Liver (tissue), 9 donors: Measurements from ENCODE around the gene PRR15L. TPM values are rescaled to one million over a fixed set of nuclear protein-coding genes. Genes with fewer than 3 reads are reported as not detected.

Experiments used
- DNase-seq: peaks from one replicate; pipeline ENCODE4 v3.0.0-alpha.2; 2017; ENCODE audit warnings: low spot score
- H3K27ac ChIP-seq, 2 donors: one replicate each; pipeline ENCODE4 v1.7.0; 2013; ENCODE audit warnings: inconsistent platforms in 2 of 2, low read length in 2 of 2, control low read depth in 1 of 2, low read depth in 1 of 2, mild to moderate bottlenecking in 1 of 2
- H3K27me3 ChIP-seq, 4 donors: one replicate each; pipeline versions ENCODE4 v1.6.1 to v1.7.0; 2013; ENCODE audit warnings: low read length in 3 of 4, inconsistent platforms in 1 of 4, mild to moderate bottlenecking in 1 of 4, moderate library complexity in 1 of 4; ENCODE audit not compliant: control insufficient read depth in 4 of 4, insufficient read depth in 4 of 4
- H3K36me3 ChIP-seq, 4 donors: one replicate each; pipeline versions ENCODE4 v1.6.1 to v1.7.0; 2013; ENCODE audit warnings: low read length in 3 of 4, mild to moderate bottlenecking in 3 of 4, low read depth in 1 of 4, moderate library complexity in 1 of 4; ENCODE audit not compliant: control insufficient read depth in 4 of 4, insufficient read depth in 3 of 4
- H3K4me1 ChIP-seq, 4 donors: one replicate each; pipeline versions ENCODE4 v1.6.1 to v1.7.0; 2013; ENCODE audit warnings: low read length in 3 of 4, mild to moderate bottlenecking in 3 of 4, moderate library complexity in 1 of 4; ENCODE audit not compliant: control insufficient read depth in 4 of 4, insufficient read depth in 4 of 4
- H3K4me3 ChIP-seq, 3 donors: one replicate each; pipeline versions ENCODE4 v1.6.1 to v1.7.0; 2013; ENCODE audit warnings: low read length in 3 of 3, control low read depth in 1 of 3, low read depth in 1 of 3, mild to moderate bottlenecking in 1 of 3
- H3K9ac ChIP-seq, 2 donors: one replicate each; pipeline ENCODE4 v1.7.0; 2013; ENCODE audit warnings: low read length in 2 of 2, mild to moderate bottlenecking in 2 of 2, moderate library complexity in 2 of 2, control low read depth in 1 of 2, low read depth in 1 of 2
- H3K9me3 ChIP-seq, 4 donors: one replicate each; pipeline versions ENCODE4 v1.6.1 to v1.7.0; 2013; ENCODE audit warnings: low read length in 3 of 4; ENCODE audit not compliant: control insufficient read depth in 4 of 4
- EGR1 ChIP-seq, 2 donors: IDR thresholded peaks; 2 replicates each; pipeline ENCODE4 v1.6.1; 2016 to 2018; ENCODE audit warnings: antibody characterized with exemption in 2 of 2, low read depth in 2 of 2
- FOXA1 ChIP-seq: IDR thresholded peaks from 2 replicates; pipeline ENCODE4 v1.6.1; 2016; ENCODE audit warnings: antibody characterized with exemption
- FOXA2 ChIP-seq: IDR thresholded peaks from 2 replicates; pipeline ENCODE4 v1.6.1; 2016; ENCODE audit warnings: antibody characterized with exemption
- GABPA ChIP-seq, 2 donors: IDR thresholded peaks in 1 of 2; conservative IDR thresholded peaks in 1 of 2; 2 replicates each; pipeline ENCODE4 v1.6.1; 2016; ENCODE audit warnings: antibody characterized with exemption in 2 of 2, mild to moderate bottlenecking in 1 of 2, moderate library complexity in 1 of 2
- HNF4A ChIP-seq, 2 donors: conservative IDR thresholded peaks; 2 replicates each; pipeline ENCODE4 v1.6.1; 2016; ENCODE audit warnings: antibody characterized with exemption in 2 of 2, mild to moderate bottlenecking in 2 of 2
- HNF4G ChIP-seq: IDR thresholded peaks from 2 replicates; pipeline ENCODE4 v1.6.1; 2016; ENCODE audit warnings: antibody characterized with exemption
- JUND ChIP-seq, 2 donors: IDR thresholded peaks; 2 replicates each; pipeline ENCODE4 v1.6.1; 2016; ENCODE audit warnings: antibody characterized with exemption in 2 of 2
- NR2F2 ChIP-seq: IDR thresholded peaks from 2 replicates; pipeline ENCODE4 v1.6.1; 2016; ENCODE audit warnings: antibody characterized with exemption
- RAD21 ChIP-seq, 2 donors: IDR thresholded peaks; 2 replicates each; pipeline ENCODE4 v1.6.1; 2016; ENCODE audit warnings: antibody characterized with exemption in 2 of 2, mild to moderate bottlenecking in 2 of 2
- RXRA ChIP-seq, 2 donors: IDR thresholded peaks; 2 replicates each; pipeline ENCODE4 v1.6.1; 2017 to 2018; ENCODE audit warnings: antibody characterized with exemption in 2 of 2, mild to moderate bottlenecking in 1 of 2
- SP1 ChIP-seq: IDR thresholded peaks from 2 replicates; pipeline ENCODE4 v1.6.1; 2018; ENCODE audit warnings: antibody characterized with exemption, mild to moderate bottlenecking
- TAF1 ChIP-seq: conservative IDR thresholded peaks from 2 replicates; pipeline ENCODE4 v1.6.1; 2016; ENCODE audit warnings: antibody characterized with exemption, mild to moderate bottlenecking
- YY1 ChIP-seq: IDR thresholded peaks from 2 replicates; pipeline ENCODE4 v1.6.1; 2016; ENCODE audit warnings: antibody characterized with exemption, mild to moderate bottlenecking
- WGBS: extraction: QIAGEN DNeasy Blood & Tissue Kit; methylation state at CpG from one replicate; pipeline ENCODE4 v1.1.7; 2013; 5-methylcytosine and 5-hydroxymethylcytosine counted together
- polyA plus RNA-seq, 2 donors: library from polyadenylated mRNA; stranded (reverse) in 1 of 2; unstranded in 1 of 2; fragments of 200-250 nt in 1 of 2; fragments of >200 nt in 1 of 2; fragmentation: Nextera tagmentation in 1 of 2; extraction: Ambion mirVana in 1 of 2; gene quantifications; one replicate each; pipeline versions ENCODE4 v1.2.1 to v1.2.3, GENCODE V29; 2013 to 2015
- total RNA-seq, 2 donors: library from RNA; depleted of rRNA; stranded (reverse); fragments of >200 nt; gene quantifications; one replicate each; pipeline ENCODE4 v1.2.3, GENCODE V29; 2014
- TF ChIP-seq, protein P1 (sequence below): fragments of 150-350 bp; IDR thresholded peaks from 2 replicates; pipeline ENCODE4 v1.5.1; 2017; ENCODE audit warnings: improper control_type of control experiment, low read depth, low read length; ENCODE audit not compliant: missing input control
- TF ChIP-seq, protein P2 (sequence below): IDR thresholded peaks from 2 replicates; pipeline ENCODE4 v1.6.1; 2016; ENCODE audit warnings: antibody characterized with exemption
- TF ChIP-seq, protein P3 (sequence below): IDR thresholded peaks from 2 replicates; pipeline ENCODE4 v1.6.1; 2016; ENCODE audit warnings: antibody characterized with exemption
- TF ChIP-seq, protein P4 (sequence below): IDR thresholded peaks from 2 replicates; pipeline ENCODE4 v1.6.1; 2016; ENCODE audit warnings: antibody characterized with exemption
- TF ChIP-seq, protein P5 (sequence below): IDR thresholded peaks from 2 replicates; pipeline ENCODE4 v1.6.1; 2016; ENCODE audit warnings: antibody characterized with exemption, mild to moderate bottlenecking
- donor health status: healthy.
- donor health status: healthy.
- donor health status: healthy.
- donor health status: healthy.
- donor health status: healthy.

The PRR15L gene
- total and polyA plus RNA-seq, 4 donors = 0.83 to 11.0 (median 1.9) TPM

DNA sequence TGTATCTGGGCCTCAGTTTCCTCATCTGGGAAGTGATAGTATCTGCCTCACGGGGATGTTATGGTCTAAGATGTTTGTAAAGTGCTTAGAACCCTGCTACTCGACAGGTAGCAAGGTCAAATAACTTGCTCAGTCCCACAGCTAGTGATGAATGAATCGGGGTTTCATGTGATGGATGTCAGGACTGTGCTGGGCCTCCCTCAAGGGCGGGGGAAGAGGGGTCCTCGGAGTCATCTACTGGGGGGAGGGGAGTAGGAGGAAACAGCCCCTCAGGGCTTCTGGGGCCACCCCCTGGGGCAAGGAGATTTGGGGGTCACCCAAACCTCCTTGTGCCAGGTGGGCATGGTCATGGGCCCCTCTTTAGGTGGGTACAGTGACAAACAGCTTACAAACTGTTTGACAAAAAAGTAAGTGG lies 15.6 kb downstream of the PRR15L start (continued):
- TF ChIP-seq, protein P1, sequence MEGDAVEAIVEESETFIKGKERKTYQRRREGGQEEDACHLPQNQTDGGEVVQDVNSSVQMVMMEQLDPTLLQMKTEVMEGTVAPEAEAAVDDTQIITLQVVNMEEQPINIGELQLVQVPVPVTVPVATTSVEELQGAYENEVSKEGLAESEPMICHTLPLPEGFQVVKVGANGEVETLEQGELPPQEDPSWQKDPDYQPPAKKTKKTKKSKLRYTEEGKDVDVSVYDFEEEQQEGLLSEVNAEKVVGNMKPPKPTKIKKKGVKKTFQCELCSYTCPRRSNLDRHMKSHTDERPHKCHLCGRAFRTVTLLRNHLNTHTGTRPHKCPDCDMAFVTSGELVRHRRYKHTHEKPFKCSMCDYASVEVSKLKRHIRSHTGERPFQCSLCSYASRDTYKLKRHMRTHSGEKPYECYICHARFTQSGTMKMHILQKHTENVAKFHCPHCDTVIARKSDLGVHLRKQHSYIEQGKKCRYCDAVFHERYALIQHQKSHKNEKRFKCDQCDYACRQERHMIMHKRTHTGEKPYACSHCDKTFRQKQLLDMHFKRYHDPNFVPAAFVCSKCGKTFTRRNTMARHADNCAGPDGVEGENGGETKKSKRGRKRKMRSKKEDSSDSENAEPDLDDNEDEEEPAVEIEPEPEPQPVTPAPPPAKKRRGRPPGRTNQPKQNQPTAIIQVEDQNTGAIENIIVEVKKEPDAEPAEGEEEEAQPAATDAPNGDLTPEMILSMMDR = no peak
- no peak for TF ChIP-seq RXRA (IDR thresholded peaks at IDR 0.05)
- TF ChIP-seq, protein P2, sequence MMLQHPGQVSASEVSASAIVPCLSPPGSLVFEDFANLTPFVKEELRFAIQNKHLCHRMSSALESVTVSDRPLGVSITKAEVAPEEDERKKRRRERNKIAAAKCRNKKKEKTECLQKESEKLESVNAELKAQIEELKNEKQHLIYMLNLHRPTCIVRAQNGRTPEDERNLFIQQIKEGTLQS = no peak
- TF ChIP-seq EGR1 (IDR thresholded peaks at IDR 0.05; ENCODE audit: low read depth in 2 of 2) = no peak

DNA sequence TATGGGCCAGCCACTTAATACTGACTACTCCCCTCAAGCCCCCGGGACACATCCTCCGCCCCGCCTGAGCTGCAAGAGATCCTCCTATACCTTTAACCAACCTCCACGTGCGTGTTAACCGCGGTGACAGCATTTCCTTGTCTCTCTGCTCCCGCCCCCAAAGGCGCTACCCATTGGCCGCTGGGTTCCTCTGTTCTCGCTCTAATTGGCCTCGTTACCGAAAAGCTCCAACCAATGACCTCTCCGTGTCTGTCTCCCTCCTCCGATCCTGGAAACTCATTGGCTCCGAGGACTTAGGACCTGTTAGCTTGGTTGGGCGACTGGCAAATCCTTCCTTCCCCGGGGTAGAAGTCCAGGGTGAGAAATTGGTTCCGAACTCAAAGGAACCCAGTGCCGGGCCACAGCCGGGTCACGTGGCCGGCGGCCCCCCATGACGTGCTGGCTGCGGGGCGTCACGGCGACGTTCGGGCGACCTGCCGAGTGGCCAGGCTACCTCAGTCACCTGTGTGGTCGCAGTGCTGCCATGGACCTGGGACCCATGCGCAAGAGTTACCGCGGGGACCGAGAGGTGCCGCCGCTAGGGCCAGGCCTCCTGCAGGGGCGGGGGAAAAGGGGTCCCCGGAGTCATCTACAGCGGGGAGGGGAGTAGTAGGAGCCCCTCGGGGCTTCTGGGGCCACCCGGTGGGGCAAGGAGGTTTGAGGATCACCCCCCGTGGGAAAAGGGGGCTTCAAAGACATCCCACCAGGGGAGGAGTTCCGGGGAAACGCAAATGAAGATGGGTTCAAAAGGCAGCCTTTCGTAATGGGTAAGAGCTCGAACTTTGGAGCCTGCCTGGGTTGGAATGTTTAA lies 16.2 kb downstream of the PRR15L start, which contains the start of gene PNPO:
TSS of gene PNPO (plus strand) at position 326 of the 850 bp plus-strand sequence. CDS start at position 431, 105 bp downstream.
- H3K4me1 ChIP-seq = peaks cover 7 to 54% (median 42%) of the 10 kb centered on the region in 4 donors
- TF ChIP-seq, protein P2 = peak; percentile 94
- TF ChIP-seq, protein P3, sequence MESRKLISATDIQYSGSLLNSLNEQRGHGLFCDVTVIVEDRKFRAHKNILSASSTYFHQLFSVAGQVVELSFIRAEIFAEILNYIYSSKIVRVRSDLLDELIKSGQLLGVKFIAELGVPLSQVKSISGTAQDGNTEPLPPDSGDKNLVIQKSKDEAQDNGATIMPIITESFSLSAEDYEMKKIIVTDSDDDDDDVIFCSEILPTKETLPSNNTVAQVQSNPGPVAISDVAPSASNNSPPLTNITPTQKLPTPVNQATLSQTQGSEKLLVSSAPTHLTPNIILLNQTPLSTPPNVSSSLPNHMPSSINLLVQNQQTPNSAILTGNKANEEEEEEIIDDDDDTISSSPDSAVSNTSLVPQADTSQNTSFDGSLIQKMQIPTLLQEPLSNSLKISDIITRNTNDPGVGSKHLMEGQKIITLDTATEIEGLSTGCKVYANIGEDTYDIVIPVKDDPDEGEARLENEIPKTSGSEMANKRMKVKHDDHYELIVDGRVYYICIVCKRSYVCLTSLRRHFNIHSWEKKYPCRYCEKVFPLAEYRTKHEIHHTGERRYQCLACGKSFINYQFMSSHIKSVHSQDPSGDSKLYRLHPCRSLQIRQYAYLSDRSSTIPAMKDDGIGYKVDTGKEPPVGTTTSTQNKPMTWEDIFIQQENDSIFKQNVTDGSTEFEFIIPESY = peak; percentile 49
- TF ChIP-seq JUND (IDR thresholded peaks at IDR 0.05) = peak; percentile 39 to 76
- TF ChIP-seq GABPA (IDR thresholded peaks at IDR 0.05 in 1 of 2, conservative IDR thresholded peaks at IDR 0.05 in 1 of 2) = peak in 1 of 2 donors; percentile 75
- peak; percentile 99 for TF ChIP-seq SP1
- no peak for TF ChIP-seq FOXA2
- peak; percentile 50 for TF ChIP-seq TAF1
- TF ChIP-seq, protein P4, sequence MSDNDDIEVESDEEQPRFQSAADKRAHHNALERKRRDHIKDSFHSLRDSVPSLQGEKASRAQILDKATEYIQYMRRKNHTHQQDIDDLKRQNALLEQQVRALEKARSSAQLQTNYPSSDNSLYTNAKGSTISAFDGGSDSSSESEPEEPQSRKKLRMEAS = peak; percentile 98
- TF ChIP-seq YY1 = peak; percentile 46
- TF ChIP-seq RXRA (IDR thresholded peaks at IDR 0.05) = peak; percentile 84 to 87
- no peak for TF ChIP-seq EGR1 (IDR thresholded peaks at IDR 0.05; ENCODE audit: low read depth in 2 of 2)
- TF ChIP-seq, protein P5, sequence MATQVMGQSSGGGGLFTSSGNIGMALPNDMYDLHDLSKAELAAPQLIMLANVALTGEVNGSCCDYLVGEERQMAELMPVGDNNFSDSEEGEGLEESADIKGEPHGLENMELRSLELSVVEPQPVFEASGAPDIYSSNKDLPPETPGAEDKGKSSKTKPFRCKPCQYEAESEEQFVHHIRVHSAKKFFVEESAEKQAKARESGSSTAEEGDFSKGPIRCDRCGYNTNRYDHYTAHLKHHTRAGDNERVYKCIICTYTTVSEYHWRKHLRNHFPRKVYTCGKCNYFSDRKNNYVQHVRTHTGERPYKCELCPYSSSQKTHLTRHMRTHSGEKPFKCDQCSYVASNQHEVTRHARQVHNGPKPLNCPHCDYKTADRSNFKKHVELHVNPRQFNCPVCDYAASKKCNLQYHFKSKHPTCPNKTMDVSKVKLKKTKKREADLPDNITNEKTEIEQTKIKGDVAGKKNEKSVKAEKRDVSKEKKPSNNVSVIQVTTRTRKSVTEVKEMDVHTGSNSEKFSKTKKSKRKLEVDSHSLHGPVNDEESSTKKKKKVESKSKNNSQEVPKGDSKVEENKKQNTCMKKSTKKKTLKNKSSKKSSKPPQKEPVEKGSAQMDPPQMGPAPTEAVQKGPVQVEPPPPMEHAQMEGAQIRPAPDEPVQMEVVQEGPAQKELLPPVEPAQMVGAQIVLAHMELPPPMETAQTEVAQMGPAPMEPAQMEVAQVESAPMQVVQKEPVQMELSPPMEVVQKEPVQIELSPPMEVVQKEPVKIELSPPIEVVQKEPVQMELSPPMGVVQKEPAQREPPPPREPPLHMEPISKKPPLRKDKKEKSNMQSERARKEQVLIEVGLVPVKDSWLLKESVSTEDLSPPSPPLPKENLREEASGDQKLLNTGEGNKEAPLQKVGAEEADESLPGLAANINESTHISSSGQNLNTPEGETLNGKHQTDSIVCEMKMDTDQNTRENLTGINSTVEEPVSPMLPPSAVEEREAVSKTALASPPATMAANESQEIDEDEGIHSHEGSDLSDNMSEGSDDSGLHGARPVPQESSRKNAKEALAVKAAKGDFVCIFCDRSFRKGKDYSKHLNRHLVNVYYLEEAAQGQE = peak; percentile 86
- TF ChIP-seq NR2F2 = peak; percentile 28
- TF ChIP-seq, protein P1 = no peak
- peak; percentile 6 to 27 for TF ChIP-seq RAD21 (IDR thresholded peaks at IDR 0.05)
- TF ChIP-seq HNF4A (conservative IDR thresholded peaks at IDR 0.05) = peak; percentile 80 to 87
- peak; percentile 85 for TF ChIP-seq HNF4G
- TF ChIP-seq FOXA1 = no peak

More for the DNA sequence above, 16.2 kb downstream of the PRR15L start, which contains the start of gene PNPO:
- H3K9ac ChIP-seq = peak within 1 kb of the TSS; percentile 79 to 96
- peak within 1 kb of the TSS; percentile 66 to 83 (median 82) for H3K4me3 ChIP-seq
- DNase-seq = peak; percentile 89
- no peaks in the 10 kb centered on the region for H3K27me3 ChIP-seq
- peaks cover 0 to 7% (median 4%) of the 10 kb centered on the region in 4 donors for H3K36me3 ChIP-seq
- H3K9me3 ChIP-seq = no peaks in the 10 kb centered on the region
- under 1% methylated on average over 50 of the region's 50 CpGs for WGBS
- peak within 1 kb of the TSS; percentile 96 to 99 for H3K27ac ChIP-seq
